ENCODE results near the gene ADH1A.

GRCh38 chr4:99323756-99324155 is 33.0 kb upstream of the ADH1A start:
- no peak for TF ChIP-seq CTCF (IDR thresholded peaks at IDR 0.05)
- TF ChIP-seq EZH2phosphoT487 (IDR thresholded peaks at IDR 0.05; ENCODE audit: borderline replicate concordance, low read depth) = no peak
- no peak for TF ChIP-seq TEAD4 (IDR thresholded peaks at IDR 0.05; ENCODE audit: borderline replicate concordance, insufficient read depth)
